GM19467 (cell line): ENCODE results near the gene OMP.

ENCODE experiments used
- ATAC-seq: cut with Tn5 transposase; IDR thresholded peaks from one replicate; pipeline ENCODE4 v1.9.1; 2021; ENCODE audit warnings: mild to moderate bottlenecking, moderate library complexity; ENCODE audit not compliant: unreplicated experiment

The OMP gene

DNA sequence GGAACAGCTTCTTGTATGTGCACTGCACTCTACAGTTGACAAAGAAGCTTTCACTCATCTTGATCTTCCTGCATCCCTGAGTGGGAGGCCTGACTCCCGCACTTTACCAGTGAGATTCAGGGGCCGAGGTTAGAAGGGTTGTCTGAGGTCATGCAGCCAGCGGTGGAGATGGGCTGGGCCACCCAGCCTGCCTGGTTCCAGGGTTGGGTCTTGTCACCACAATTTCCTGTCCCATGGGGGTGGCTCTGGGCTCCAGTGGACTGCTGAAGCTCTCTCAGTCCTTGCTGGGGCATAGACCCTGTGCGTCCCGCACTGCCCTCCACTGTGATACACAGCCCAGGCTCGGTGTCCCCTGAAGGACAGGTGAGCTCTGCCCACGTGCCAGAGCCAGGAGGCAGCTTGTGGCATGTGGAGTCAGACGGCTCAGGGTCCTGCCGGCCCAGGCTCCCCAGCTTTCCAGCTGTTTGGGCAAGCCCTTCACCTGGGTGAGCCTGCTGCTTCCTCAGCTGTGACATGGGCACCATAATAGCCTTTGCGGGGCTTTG, 18.5 kb downstream of the OMP start:
- no peak for ATAC-seq

DNA sequence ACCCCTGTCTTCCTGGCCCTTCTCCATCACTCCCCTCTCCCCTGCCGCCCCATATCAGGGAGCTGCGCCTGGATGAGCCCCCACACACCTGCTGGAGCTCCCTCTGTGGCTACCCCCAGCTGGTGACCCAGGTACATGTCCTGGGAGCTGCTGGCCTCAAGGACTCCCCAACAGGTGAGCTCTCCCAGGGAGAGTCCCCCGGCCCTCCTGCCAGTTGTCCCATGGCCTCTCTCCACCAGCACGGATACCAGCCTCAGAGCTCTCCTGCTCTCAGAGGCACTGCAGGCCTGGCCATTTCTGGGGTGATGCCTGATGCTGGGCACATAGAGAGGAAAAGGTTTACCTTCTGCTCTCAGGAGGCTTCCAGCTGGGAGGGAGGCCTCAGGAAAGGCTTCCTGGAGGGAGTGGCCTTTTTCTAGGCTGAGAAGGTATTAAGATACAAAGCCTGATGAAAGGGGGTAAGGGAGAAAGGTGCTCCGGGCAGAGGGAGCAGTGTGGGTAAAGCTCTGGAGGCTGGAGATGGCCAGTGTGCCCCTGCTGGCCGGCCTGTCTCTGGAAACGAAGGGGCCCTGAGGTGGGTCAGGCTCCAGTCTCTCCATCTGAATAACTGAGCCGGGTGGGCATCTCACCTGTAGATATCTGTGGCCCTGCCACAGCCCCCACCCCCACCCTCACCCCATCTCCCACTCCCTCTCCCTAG, 19.4 kb downstream of the OMP start:
- no peak for ATAC-seq

DNA sequence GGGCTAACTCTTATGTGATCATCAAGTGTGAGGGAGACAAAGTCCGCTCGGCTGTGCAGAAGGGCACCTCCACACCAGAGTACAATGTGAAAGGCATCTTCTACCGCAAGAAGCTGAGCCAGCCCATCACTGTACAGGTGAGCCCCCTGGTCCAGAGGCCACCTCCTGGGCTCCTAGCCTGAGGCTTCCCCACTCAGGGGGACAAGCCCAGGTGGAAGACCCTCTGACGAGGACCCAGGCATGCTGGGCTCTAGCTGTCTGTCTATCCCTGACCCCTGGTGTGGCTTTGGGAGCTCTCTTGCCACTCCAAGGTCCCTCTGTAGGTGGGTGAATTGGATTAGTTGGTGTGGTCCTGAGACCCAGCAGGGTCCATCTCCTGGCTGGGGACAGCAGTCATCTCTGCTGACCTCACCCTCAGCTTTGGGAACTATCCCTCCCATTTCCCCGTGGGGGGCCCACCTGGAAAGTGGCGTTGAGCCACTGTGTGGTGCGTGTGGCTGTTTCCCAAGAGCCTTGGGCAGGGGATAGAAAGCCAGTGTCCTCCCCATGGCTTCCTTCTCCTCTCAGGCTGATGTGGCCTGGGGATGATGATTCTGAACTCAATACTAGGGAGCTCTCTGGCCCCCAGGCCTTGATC, 20.1 kb downstream of the OMP start:
- no peak for ATAC-seq

DNA sequence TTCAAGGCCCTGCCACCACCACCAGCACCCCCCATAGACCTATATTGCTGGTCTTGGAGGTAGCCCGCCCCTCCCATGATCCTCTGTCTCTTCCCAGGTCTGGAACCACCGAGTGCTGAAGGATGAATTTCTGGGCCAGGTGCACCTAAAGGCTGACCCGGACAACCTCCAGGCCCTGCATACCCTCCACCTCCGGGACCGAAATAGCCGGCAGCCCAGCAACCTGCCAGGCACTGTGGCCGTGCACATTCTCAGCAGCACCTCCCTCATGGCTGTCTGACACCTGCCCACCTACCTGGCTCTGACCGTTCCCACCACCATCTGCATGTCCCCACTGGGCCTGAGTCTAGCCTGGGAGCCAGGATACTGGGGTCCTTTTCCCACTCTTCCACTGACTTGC, 21.0 kb downstream of the OMP start:
- ATAC-seq: no peak

DNA sequence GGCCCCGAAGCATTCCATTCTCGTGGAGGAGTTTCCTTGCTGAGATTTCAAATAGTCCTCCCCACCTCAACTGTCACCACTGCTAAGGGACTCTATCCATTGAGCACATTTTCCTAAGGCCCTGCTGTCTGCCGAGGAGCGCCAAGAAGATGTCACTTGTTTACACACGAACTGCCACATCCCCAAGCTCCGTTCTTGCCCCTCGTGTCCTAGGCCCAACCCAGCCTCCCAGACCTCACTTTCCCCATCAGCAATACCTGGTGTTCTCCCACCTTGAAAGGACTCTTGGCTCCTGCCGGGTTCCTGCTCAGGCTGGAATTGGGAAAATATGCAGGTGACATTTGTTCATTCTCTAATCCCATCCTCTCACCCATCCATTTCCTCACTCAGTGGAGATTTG, 21.4 kb downstream of the OMP start:
- no peak for ATAC-seq

DNA sequence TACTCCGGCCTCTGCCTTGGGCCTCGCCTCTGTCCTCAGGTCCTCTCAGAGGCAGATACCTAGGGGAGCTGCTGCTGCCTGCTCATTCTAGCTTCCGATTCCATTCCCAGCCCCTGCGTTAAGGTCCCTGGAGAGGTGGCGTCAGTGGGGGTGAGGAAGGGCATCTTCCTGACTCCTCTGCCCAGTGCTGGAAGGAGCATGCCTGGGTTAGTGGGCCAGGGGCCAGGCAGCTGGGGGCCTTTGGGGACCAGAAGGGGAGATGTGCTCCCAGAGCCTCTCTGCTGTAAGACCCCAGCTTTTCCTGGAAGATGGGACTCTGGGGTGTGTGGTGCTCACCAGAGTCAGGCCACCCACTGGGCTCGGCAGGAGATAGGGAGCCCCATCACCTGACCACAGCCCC, 21.8 kb downstream of the OMP start:
- ATAC-seq: no peak

DNA sequence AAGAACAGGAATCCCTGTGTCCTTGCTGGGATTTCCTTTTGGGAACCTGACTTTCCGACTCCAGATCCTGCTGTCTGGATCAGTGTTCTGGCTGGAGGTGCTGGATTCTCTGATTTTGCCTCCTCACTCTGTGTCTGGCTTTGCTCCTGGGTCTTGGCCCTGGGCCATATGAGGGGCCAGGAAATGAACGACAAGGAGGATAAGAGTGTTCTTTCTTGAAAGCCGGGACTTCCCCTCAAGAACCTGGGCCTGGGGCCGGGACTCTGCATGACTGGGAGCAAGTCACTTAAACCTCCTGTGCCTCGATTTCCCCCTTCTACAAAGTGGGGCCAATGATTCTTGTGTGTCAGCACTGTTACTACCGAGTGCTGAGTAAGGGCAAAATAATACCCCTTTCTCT, 22.6 kb downstream of the OMP start:
- no peak for ATAC-seq

DNA sequence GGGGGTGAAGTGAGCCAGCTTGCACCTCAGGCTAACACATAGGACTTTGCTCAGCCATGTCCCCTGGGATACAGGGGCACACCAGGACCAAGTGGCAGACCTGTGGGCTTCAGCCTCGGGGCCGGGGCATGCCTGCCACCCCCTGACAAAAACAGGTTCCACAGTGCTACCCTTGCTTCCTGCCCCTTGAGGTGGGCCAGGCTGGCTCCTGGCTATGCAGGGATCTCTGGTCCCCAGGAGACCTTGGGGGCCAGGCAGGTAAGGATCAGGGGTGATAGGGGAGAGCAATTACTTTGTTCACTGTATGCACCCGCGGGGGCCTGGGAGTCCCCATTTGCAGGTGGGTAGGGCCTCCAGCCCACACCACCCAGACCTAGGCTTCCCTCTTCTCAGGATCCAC, 23.1 kb downstream of the OMP start:
- no peak for ATAC-seq

DNA sequence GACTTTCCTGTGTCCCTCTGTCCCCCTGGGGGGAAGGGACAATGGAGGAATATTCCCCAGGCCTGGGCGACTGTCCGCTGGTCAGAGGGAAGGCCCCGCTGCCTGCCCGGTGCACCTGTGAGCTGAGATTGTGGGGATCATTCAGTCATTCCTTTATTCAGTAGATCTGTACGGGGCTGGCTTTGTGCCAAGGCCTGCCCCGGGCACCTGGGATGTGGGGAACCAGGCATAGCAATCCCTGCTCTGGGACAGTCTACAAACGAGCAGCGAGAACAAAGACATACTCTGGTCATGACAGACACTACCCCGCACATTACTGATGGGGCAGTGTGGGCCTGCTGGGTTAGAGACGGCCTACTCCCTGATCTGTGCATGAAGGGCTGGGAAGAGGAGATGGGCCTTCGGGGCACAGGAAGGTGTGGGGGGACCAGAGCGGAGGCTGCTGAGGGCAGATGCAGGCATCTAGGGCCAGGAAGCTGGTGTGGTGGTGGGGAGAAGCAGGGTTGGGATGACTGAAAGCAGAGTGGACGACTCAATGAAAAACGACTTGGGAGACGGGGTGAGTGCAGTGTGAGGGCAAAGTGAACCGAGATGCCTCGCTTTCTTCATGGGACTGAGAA, 23.6 kb downstream of the OMP start:
- no peak for ATAC-seq

DNA sequence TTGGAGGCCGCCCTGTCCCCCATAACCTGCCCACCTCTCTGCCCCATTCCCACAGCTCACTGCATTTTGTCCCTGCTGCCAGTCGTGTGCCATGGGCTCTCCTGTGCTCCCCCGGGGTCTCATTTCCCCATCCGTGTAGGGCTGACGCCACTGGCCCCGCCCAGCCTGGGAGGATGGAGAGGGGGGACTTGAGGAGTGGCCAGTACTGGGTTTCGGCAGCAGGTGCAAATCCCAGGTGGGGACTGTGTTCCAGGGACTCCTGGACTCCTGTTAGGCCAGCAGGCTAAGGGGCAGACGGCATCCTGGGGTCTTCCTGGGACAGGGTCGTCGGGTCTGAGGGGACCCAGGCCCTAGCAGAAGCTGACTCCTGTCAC, 24.2 kb downstream of the OMP start:
- no peak for ATAC-seq

DNA sequence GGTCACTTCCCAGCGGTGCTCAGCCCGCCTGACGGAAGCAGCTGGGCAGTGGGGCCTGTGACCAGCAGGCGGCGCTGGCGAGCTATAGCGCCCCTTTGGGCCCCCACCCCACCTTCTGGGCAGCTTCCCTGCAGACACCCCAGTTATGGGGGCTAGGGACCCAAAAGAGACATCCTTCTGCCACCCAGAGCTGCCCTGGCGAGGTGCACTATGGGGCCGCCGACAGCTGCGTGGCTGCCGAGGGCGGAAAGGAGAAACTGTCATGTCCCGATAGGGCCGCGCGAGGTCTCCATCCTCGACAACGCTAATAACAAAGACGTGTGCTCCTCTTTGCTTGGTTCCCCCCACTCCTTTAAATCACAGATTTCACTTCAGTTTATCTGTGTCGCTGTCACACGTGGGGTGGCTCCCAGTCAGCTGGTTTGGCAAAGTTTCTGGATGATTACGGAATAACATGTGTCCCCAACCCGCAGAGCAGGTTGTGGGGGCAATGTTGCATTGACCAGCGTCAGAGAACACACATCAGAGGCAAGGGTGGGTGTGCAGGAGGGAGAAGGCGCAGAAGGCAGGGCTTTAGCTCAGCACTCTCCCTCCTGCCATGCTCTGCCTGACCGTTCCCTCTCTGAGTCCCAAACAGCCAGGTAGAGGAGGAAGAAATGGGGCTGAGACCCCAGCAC, 24.7 kb downstream of the OMP start:
- ATAC-seq: no peak

DNA sequence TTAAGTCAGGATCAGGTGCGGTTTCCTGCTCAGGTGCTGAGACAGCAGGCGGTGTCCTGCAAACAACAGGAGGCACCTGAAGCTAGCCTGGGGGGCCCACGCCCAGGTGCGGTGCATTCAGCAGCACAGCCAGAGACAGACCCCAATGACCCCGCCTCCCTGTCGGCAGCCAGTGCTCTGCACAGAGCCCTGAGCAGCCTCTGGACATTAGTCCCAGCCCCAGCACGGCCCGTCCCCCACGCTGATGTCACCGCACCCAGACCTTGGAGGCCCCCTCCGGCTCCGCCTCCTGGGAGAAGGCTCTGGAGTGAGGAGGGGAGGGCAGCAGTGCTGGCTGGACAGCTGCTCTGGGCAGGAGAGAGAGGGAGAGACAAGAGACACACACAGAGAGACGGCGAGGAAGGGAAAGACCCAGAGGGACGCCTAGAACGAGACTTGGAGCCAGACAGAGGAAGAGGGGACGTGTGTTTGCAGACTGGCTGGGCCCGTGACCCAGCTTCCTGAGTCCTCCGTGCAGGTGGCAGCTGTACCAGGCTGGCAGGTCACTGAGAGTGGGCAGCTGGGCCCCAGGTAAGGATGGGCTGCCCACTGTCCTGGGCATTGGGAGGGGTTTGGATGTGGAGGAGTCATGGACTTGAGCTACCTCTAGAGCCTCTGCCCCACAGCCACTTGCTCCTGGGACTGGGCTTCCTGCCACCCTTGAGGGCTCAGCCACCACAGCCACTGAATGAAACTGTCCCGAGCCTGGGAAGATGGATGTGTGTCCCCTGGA, 25.5 kb downstream of the OMP start, which contains the start of gene MYO7A:
Gene MYO7A (plus strand): TSS at position 327 of the 772 bp plus-strand sequence. CDS start 2,389 bp downstream, outside the sequence.
- no peak for ATAC-seq

DNA sequence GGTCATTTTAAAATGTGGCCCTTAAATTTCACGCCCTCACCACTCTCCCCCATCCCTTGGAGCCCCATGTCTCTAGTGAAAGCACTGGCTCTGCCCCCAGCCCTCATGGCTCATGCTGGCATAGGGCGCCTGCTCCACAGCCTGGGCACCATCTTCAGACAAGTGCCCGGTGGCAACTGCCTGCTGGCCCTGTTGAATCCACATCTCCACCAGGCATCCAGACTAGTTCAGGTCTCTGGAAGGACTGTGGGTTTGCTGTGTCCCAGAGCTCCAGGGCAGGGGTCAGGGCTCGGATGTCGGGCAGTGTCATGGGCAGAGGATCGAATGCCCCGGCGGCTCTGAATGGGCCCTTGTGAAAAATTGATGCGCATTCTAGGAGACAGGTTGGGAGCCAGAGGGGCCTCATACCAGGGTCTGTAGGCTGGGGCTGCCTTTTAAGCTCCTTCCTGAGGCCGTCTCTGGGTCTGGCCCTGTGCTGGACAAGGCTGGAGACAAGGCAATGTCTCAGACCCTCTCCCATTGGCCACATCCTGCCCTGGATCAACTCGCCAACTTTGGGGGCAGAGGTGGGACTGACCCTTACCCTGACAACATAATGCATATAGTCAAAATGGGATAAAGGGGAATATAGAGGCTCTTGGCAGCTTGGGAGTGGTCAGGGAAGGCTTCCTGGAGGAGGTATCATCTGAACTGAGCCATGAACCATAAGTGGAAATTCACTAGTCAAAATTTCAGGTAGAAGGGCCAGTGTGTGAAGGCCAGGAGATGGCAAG, 26.6 kb downstream of the OMP start:
- no peak for ATAC-seq

DNA sequence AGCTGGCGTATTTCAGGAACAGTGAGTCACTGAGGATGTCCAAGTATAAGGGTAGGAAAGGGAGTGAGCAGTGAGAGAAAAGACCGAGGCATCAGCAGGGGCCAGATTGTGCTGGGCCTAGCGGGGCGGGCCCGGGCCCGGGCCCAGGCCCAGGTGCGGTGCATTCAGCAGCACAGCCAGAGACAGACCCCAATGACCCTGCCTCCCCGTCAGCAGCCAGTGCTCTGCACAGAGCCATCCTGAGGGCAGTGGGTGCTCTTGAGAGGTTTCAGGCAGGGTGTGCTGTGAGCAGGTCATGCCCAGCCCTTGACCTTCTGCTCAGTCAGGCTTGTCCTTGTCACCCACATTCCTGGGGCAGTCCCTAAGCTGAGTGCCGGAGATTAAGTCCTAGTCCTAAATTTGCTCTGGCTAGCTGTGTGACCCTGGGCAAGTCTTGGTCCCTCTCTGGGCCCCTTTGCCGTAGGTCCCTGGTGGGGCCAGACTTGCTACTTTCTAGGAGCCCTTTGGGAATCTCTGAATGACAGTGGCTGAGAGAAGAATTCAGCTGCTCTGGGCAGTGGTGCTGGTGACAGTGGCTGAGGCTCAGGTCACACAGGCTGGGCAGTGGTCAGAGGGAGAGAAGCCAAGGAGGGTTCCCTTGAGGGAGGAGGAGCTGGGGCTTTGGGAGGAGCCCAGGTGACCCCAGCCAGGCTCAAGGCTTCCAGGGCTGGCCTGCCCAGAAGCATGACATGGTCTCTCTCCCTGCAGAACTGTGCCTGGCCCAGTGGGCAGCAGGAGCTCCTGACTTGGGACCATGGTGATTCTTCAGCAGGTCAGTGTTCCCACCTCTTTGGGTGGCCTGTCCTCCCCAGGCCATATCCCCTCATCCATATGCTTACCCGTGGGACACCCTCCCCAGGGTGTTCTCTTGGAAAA, 27.5 kb downstream of the OMP start:
- ATAC-seq: no peak

DNA sequence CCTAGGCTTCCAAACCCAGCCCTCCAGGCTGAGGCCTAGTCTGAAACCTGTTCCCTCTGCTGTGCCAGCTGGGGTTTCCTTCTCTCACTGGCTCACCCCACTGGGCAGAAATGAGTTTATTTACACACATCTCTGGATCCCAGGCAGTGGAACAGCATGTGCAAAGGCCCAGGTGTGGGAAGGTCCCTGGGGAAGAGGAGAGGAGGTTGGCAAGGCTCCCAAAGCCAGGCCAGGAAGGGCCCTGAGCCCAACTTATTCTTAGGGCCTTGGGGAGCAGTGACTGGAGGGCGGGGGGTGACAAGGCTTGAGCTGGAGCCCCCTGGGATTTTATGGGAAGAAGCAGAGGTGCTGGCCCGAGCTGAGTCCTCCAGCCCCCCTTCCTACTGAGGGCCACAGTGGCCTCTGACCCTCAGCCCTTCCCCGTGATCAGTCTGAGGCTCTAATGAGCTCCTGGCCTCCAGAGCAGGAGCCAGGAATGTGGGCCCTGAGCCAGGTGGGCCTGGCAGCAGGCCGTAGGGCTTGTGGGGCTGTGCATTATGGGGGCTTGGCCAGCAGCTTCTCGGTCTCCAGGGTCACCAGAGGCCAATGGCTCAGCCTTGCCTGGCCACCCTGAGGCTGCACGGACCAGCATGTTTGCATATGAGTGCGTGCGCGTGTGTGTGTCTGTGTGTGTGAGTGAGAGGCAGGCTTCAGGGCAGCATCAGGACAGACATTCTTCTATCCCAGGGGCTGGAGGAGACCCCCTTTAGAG, 28.3 kb downstream of the OMP start:
- ATAC-seq: no peak

DNA sequence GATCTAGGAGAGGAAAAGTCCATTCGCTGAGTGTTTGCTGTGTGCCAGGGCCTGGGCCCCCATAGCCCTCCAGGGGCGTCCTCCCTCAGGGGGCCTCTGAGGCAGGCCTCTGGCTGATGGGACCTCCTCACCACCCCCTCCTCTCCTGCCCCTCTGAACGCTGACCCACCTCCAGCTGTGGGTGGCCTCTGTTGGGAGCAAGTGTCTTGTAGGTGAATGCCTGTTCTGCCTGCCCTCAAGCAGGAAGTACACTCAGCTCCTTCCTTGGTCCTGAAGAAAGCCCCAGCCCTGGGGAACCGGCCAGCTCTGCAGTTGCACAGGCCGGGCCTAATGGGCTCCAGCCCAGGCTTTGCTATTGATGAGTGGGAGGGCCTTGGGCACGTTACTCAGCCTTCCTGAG, 28.9 kb downstream of the OMP start:
- no peak for ATAC-seq

DNA sequence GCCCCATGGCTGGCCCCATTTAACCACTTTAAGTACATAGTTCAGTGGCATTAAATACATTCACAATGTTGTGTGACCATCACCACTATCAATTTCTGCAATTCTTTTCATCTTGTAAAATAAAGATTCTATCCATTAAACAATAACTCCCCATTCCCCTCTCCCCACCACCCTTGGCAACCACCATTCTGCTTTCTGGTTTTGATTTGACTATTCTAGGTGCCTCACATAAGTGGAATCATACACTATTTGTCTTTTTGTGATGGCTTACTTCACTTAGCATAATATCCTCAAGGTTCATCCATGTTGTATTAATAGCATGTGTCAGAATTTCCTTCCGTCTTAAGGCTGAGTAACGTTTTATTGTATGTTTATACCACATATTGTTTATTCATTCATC, 32.4 kb downstream of the OMP start:
- no peak for ATAC-seq

DNA sequence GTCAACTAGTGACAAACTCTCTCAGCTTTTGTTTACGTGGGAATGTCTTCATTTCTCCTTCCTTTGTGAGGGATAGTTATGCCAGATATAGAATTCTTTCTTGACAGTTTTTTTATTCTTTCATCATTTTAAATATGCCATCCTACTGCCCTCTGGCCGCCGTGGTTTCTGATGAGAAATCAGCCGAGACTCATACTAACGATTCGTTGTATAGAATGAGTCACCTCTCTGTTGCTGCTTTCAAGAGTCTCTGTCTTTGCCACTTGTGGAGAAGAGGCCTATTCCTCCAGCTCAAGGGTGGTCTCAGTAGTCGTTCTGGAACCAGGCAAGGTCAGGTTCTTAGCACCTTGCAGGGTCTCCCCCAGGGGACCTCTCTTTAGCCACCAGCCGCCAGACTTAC, 33.4 kb downstream of the OMP start:
- no peak for ATAC-seq
